ENCODE data around the gene MAP10. TPM values are rescaled to one million over a fixed set of nuclear protein-coding genes. Genes with fewer than 3 reads are reported as not detected.

Gene MAP10
- total and polyA plus RNA-seq, 10 donors: 1.2 to 4.9 (median 2.2) TPM

- Histone ChIP-seq H3K9me3 (peaks cover 0 to 14% (median 3%) of the 10 kb centered on the region in 8 donors), H3K4me1 (no peaks in the 10 kb centered on the region), H3K27me3 (replicated peaks in 1 of 7) (no peaks in the 10 kb centered on the region), H3K27ac (no peak overlapping the region), H3K36me3 (no peaks in the 10 kb centered on the region), H3K4me3 (no peak overlapping the region)
- TF ChIP-seq POLR2AphosphoS5 (IDR thresholded peaks at IDR 0.05): no peak
- TF ChIP-seq, protein P1, sequence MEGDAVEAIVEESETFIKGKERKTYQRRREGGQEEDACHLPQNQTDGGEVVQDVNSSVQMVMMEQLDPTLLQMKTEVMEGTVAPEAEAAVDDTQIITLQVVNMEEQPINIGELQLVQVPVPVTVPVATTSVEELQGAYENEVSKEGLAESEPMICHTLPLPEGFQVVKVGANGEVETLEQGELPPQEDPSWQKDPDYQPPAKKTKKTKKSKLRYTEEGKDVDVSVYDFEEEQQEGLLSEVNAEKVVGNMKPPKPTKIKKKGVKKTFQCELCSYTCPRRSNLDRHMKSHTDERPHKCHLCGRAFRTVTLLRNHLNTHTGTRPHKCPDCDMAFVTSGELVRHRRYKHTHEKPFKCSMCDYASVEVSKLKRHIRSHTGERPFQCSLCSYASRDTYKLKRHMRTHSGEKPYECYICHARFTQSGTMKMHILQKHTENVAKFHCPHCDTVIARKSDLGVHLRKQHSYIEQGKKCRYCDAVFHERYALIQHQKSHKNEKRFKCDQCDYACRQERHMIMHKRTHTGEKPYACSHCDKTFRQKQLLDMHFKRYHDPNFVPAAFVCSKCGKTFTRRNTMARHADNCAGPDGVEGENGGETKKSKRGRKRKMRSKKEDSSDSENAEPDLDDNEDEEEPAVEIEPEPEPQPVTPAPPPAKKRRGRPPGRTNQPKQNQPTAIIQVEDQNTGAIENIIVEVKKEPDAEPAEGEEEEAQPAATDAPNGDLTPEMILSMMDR (IDR thresholded peaks at IDR 0.05 in 8 of 11, conservative IDR thresholded peaks at IDR 0.05 in 3 of 11): no peak
- no peak for TF ChIP-seq POLR2A (IDR thresholded peaks at IDR 0.05)
- DNase-seq: no peak
- intact Hi-C loops (cut with DNase I; ENCODE audit: low total_unique reads): no loop called here
- 76 to 86% (median 83%) methylated on average over 6 of the region's 6 CpGs for WGBS, 5 donors
Measured at GRCh38 chr1:232845406-232845955, 40.3 kb downstream of the MAP10 start.

GRCh38 chr1:232851532-232851931 lies 46.3 kb downstream of the MAP10 start:
- Histone ChIP-seq H3K36me3 (no peaks in the 10 kb centered on the region), H3K4me1 (no peaks in the 10 kb centered on the region), H3K4me3 (no peak overlapping the region), H3K27me3 (replicated peaks in 1 of 7) (no peaks in the 10 kb centered on the region), H3K27ac (no peak overlapping the region), H3K9me3 (no peaks in the 10 kb centered on the region)
- no peak for DNase-seq
- TF ChIP-seq POLR2A (IDR thresholded peaks at IDR 0.05) (no peak), POLR2AphosphoS5 (IDR thresholded peaks at IDR 0.05) (no peak)
- TF ChIP-seq, protein P1 (IDR thresholded peaks at IDR 0.05 in 8 of 11, conservative IDR thresholded peaks at IDR 0.05 in 3 of 11): no peak
- intact Hi-C loops (cut with DNase I; ENCODE audit: low total_unique reads): no loop called here
- WGBS, 5 donors: 58 to 75% (median 68%) methylated on average over 5 of the region's 5 CpGs

DNA sequence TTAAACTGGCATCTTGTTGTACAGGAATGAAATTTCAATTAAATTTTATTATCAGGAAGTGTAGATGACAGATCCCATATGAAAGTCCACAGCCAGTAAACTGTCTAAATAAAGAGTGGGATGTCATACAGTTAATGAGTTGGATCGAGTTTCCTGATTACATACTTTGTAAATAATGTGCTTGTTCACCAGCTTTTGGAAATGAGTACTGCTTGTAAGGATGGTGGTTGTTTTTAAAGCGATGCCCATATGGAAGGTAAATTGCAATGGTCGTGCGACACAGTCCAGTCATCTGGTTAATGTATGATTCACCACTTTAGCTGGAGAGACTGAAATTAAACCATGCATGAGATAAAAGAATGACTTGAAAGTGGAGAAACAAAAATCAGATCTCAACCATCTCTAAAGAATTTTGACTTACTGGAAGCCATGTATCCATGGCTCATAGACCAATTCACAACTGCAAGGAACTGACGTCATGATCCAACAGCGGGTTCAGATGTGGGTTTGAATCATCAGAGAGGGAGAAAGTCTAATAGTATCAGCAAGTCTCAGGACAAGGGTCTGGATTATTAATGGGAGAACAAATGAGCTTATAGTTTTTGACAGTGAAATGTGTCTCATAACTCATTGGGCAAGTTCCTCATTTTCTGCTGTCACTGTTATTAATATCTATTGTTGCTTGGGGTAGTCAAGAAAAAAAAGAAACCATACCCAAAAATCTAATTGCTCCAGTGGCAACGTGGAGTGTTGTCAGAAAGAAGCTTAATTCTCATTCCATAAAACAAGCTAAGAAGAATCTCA lies 49.0 kb downstream of the MAP10 start:
- H3K4me3 ChIP-seq: no peak overlapping the region

DNA sequence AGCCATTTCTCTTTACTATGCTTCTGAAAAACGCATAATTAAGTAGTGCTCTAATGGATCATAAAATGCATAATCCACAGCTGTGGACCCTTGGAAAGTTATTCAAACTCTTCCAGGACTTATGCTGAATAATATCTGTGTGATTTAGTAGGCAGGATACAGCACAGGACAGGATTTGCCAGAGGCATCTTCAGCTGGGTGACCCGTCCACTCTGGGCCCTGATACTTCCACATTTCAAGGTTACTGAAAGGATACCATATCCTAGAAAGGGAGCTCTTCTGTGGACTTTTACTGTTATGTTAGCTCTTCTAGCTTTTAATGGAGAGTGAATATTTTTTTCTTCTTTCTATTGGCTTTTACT lies 49.6 kb downstream of the MAP10 start:
- intact Hi-C loops (cut with DNase I; ENCODE audit: low total_unique reads): no loop called here
- H3K27me3 ChIP-seq (replicated peaks in 1 of 7): no peaks in the 10 kb centered on the region
- WGBS, 5 donors: 67 to 85% (median 81%) methylated on average over 2 of the region's 2 CpGs
- no peaks in the 10 kb centered on the region for H3K9me3 ChIP-seq
- DNase-seq: no peak
- H3K27ac ChIP-seq: no peak overlapping the region
- TF ChIP-seq POLR2AphosphoS5 (IDR thresholded peaks at IDR 0.05) (no peak), POLR2A (IDR thresholded peaks at IDR 0.05) (no peak)
- TF ChIP-seq, protein P1 (IDR thresholded peaks at IDR 0.05 in 8 of 11, conservative IDR thresholded peaks at IDR 0.05 in 3 of 11): no peak
- no peaks in the 10 kb centered on the region for H3K4me1 ChIP-seq
- no peaks in the 10 kb centered on the region for H3K36me3 ChIP-seq
- no peak overlapping the region for H3K4me3 ChIP-seq

More for the DNA sequence above, 49.0 kb downstream of the MAP10 start:
- Histone ChIP-seq H3K27me3 (replicated peaks in 1 of 7) (no peaks in the 10 kb centered on the region), H3K9me3 (no peaks in the 10 kb centered on the region), H3K4me1 (no peaks in the 10 kb centered on the region), H3K36me3 (no peaks in the 10 kb centered on the region), H3K27ac (no peak overlapping the region)
- DNase-seq: no peak
- intact Hi-C loops (cut with DNase I; ENCODE audit: low total_unique reads): no loop called here
- 57 to 73% (median 62%) methylated on average over 7 of the region's 7 CpGs for WGBS, 5 donors
- TF ChIP-seq POLR2AphosphoS5 (IDR thresholded peaks at IDR 0.05) (no peak), POLR2A (IDR thresholded peaks at IDR 0.05) (no peak)
- TF ChIP-seq, protein P1 (IDR thresholded peaks at IDR 0.05 in 8 of 11, conservative IDR thresholded peaks at IDR 0.05 in 3 of 11): no peak
